HCT116 (cell line): ENCODE data around the gene CTNNB1. TPM values are rescaled to one million over a fixed set of nuclear protein-coding genes. Genes with fewer than 3 reads are reported as not detected.

Source experiments
- ATAC-seq: fragments of 200-7000 bp; cut with Tn5 transposase; 2 replicates; pipeline ENCODE4 v1.9.1; 2020; ENCODE audit warnings: mild to moderate bottlenecking, moderate library complexity
- BruUV-seq: library from RNA; stranded (reverse); fragments of 400-500 nt; replicated peaks from 2 replicates; lab custom pipeline; 2021; lab: Mats Ljungman, UMichigan
- CTCF ChIA-PET: fragments of 300-600 bp; sonication (Branson Sonifier 250); formaldehyde crosslinking; loops from one replicate; lab custom pipeline; 2021; ENCODE audit warnings: antibody characterized with exemption; lab: Charles Lee
- POLR2A ChIA-PET: fragments of 300-600, 350-600 bp; sonication (Branson Sonifier 250); formaldehyde crosslinking; loops from one replicate; lab custom pipeline; 2021; ENCODE audit warnings: antibody characterized with exemption; lab: Charles Lee
- RAD21 ChIA-PET, 2 experiments: fragments of 300-600 bp; sonication (Branson Sonifier 250); formaldehyde crosslinking; loops; one replicate each; lab custom pipeline; 2023; ENCODE audit warnings: low total read pairs in 2 of 2; ENCODE audit not compliant: uncharacterized antibody in 2 of 2, unreplicated experiment in 2 of 2, low non-redundant PET in 1 of 2; lab: Charles Lee
- DNase-seq: peaks from one replicate; pipeline ENCODE4 v3.0.0-alpha.2; 2010; ENCODE audit warnings: low read depth, low spot score
- H2AFZ ChIP-seq: fragments of 200-600 bp; shearing (Covaris generic), sonication (generic); 2 replicates; pipeline ENCODE4 v1.6.1; 2017; ENCODE audit warnings: low read depth, mixed run types, mixed read lengths, antibody characterized with exemption, low read length; ENCODE audit not compliant: poor library complexity, severe bottlenecking
- H3K27ac ChIP-seq: 2 replicates; pipeline ENCODE4 v1.5.1; 2012; ENCODE audit warnings: low read depth, low read length
- H3K27me3 ChIP-seq: fragments of 200-600 bp; sonication (generic); 2 replicates; pipeline ENCODE4 v1.6.1; 2016; ENCODE audit warnings: mixed run types, low read length, mixed read lengths; ENCODE audit not compliant: insufficient read depth
- H3K36me3 ChIP-seq, 2 experiments: fragments of 200-500 bp in 1 of 2; fragments of 200-600 bp in 1 of 2; sonication (Bioruptor generic) in 1 of 2; sonication (generic) in 1 of 2; 2 replicates each; pipeline versions ENCODE4 v1.5.1 to v1.6.1; 2014 to 2016; ENCODE audit warnings: low read length in 2 of 2, inconsistent platforms in 1 of 2, mixed read lengths in 1 of 2, mixed run types in 1 of 2; ENCODE audit not compliant: insufficient read depth in 2 of 2, control insufficient read depth in 1 of 2
- H3K4me1 ChIP-seq, 2 experiments: fragments of 200-600 bp in 1 of 2; sonication (generic) in 1 of 2; 2 replicates each; pipeline versions ENCODE4 v1.5.1 to v1.6.1; 2012 to 2017; ENCODE audit warnings: low read length in 2 of 2, inconsistent platforms in 1 of 2, mild to moderate bottlenecking in 1 of 2, mixed read lengths in 1 of 2, mixed run types in 1 of 2, moderate library complexity in 1 of 2; ENCODE audit not compliant: insufficient read depth in 2 of 2, control insufficient read depth in 1 of 2
- H3K4me2 ChIP-seq: fragments of 200-600 bp; sonication (generic); 2 replicates; pipeline ENCODE4 v1.6.1; 2017; ENCODE audit warnings: mixed run types, low read length, mixed read lengths
- H3K4me3 ChIP-seq, 2 experiments: fragments of 200-600 bp in 1 of 2; sonication (generic) in 1 of 2; replicated peaks in 1 of 2; 2 replicates each; pipeline ENCODE4 v1.5.1; 2011 to 2016; ENCODE audit warnings: low read length in 2 of 2, control low read depth in 1 of 2, low read depth in 1 of 2, mild to moderate bottlenecking in 1 of 2, mixed read lengths in 1 of 2, mixed run types in 1 of 2
- H3K79me2 ChIP-seq: fragments of 200-600 bp; sonication (generic); 2 replicates; pipeline ENCODE4 v1.6.1; 2017; ENCODE audit warnings: mild to moderate bottlenecking, mixed run types, low read length, moderate library complexity, mixed read lengths; ENCODE audit not compliant: insufficient read depth
- H3K9ac ChIP-seq: fragments of 200-600 bp; sonication (generic); 2 replicates; pipeline ENCODE4 v1.6.1; 2016; ENCODE audit warnings: low read length, mixed read lengths
- H3K9me2 ChIP-seq: fragments of 200-600 bp; sonication (generic), shearing (Covaris generic); 2 replicates; pipeline ENCODE4 v1.6.1; 2017; ENCODE audit warnings: mixed run types, mild to moderate bottlenecking, moderate library complexity; ENCODE audit not compliant: insufficient read depth
- H3K9me3 ChIP-seq, 2 experiments: fragments of 200-500 bp in 1 of 2; fragments of 200-600 bp in 1 of 2; sonication (Bioruptor generic) in 1 of 2; sonication (generic) in 1 of 2; 2 replicates each; pipeline ENCODE4 v1.6.1; 2014 to 2017; ENCODE audit warnings: low read length in 2 of 2, mixed read lengths in 2 of 2, inconsistent platforms in 1 of 2, low read depth in 1 of 2, mild to moderate bottlenecking in 1 of 2, mixed run types in 1 of 2, moderate library complexity in 1 of 2; ENCODE audit not compliant: control insufficient read depth in 1 of 2, insufficient read depth in 1 of 2
- H4K20me1 ChIP-seq: fragments of 200-600 bp; sonication (generic), shearing (Covaris generic); 2 replicates; pipeline ENCODE4 v1.6.1; 2017; ENCODE audit warnings: mixed run types, mild to moderate bottlenecking, moderate library complexity; ENCODE audit not compliant: insufficient read depth
- CBX3 ChIP-seq: IDR thresholded peaks from 2 replicates; pipeline ENCODE4 v1.6.1; 2012; ENCODE audit warnings: low read depth
- CEBPB ChIP-seq: IDR thresholded peaks from 2 replicates; pipeline ENCODE4 v1.6.1; 2012; ENCODE audit warnings: low read depth
- CTCF ChIP-seq, 3 experiments: fragments of 200-600 bp in 1 of 3; sonication (generic) in 1 of 3; IDR thresholded peaks in 2 of 3; conservative IDR thresholded peaks in 1 of 3; 2 replicates each; pipeline ENCODE4 v1.5.1; 2012 to 2017; ENCODE audit warnings: low read depth in 2 of 3, low read length in 2 of 3, antibody characterized with exemption in 1 of 3, borderline replicate concordance in 1 of 3, control low read depth in 1 of 3, mild to moderate bottlenecking in 1 of 3, mixed read lengths in 1 of 3, mixed run types in 1 of 3, moderate library complexity in 1 of 3; ENCODE audit not compliant: insufficient read depth in 1 of 3
- EGR1 ChIP-seq: IDR thresholded peaks from 2 replicates; pipeline ENCODE4 v1.6.1; 2012; ENCODE audit warnings: low read depth
- EZH2 ChIP-seq: fragments of 200-600 bp; sonication (generic); IDR thresholded peaks from 2 replicates; pipeline ENCODE4 v1.6.1; 2017; ENCODE audit warnings: antibody characterized with exemption, mixed run types
- EZH2phosphoT487 ChIP-seq: fragments of 200-600 bp; IDR thresholded peaks from 2 replicates; pipeline ENCODE4 v1.6.1; 2018; ENCODE audit warnings: antibody characterized with exemption, borderline replicate concordance
- SP1 ChIP-seq: IDR thresholded peaks from 2 replicates; pipeline ENCODE4 v1.6.1; 2012; ENCODE audit warnings: low read depth
- SRF ChIP-seq: IDR thresholded peaks from 2 replicates; pipeline ENCODE4 v1.6.1; 2012; ENCODE audit warnings: low read depth
- ZNF274 ChIP-seq: fragments of 200-500 bp; sonication (Bioruptor generic); IDR thresholded peaks from 2 replicates; pipeline ENCODE4 v1.6.1; 2014; ENCODE audit warnings: mild to moderate bottlenecking, low read depth, low read length, inconsistent platforms
- intact Hi-C: fragments of 100-400 bp; cut with micrococcal nuclease; formaldehyde crosslinking; loops from 2 replicates; pipeline ENCODE4 v1.10.0; 2022
- total RNA-seq: library from RNA; stranded (reverse); gene quantifications from one replicate; pipeline ENCODE4 v1.2.1, GENCODE V29; 2021; ENCODE audit not compliant: unreplicated experiment

Gene CTNNB1
- total RNA-seq, 1 experiment from 2014 or later, result 265 TPM

- no TSS peak for BruUV-seq
- Histone ChIP-seq H3K9me3 (peaks cover 0 to 6% of the 10 kb centered on the region in 2 experiments; a peak in 1 of 4 replicates), H3K4me1 (peaks cover 0 to 9% of the 10 kb centered on the region in 2 experiments; a peak in 1 of 4 replicates), H3K36me3 (no peaks in the 10 kb centered on the region), H3K27ac (no peak overlapping the region)
- CTCF ChIA-PET, result no interaction called here
- no peak for DNase-seq
- TF ChIP-seq SP1 (no peak), CEBPB (no peak; the same call in 1 of the 2 replicates), ZNF274 (no peak), CBX3 (no peak), EGR1 (no peak), SRF (no peak), EZH2 (no peak), EZH2phosphoT487 (no peak), CTCF (IDR thresholded peaks at IDR 0.05 in 2 of 3, conservative IDR thresholded peaks at IDR 0.05 in 1 of 3; ENCODE audit: borderline replicate concordance in 1 of 3, insufficient read depth in 1 of 3, low read depth in 2 of 3, low read length in 2 of 3) (no peak)
- TF ChIP-seq, all 23 proteins: peak for 0
- ChIA-PET RAD21 (no interaction called here), POLR2A (no interaction called here)
- intact Hi-C loops, result no loop called here
- H3K27me3 ChIP-seq, result no peaks in the 10 kb centered on the region
- H4K20me1 ChIP-seq, result no peaks in the 10 kb centered on the region
- H3K4me3 ChIP-seq, result no peak overlapping the region
- H2AFZ ChIP-seq, result no peak overlapping the region
- no peaks in the 10 kb centered on the region for H3K9me2 ChIP-seq
- H3K79me2 ChIP-seq, result no peaks in the 10 kb centered on the region
- peak; percentile 38; the same call in 1 of the 2 replicates for ATAC-seq
- H3K4me2 ChIP-seq, result peak overlapping the region; percentile 11; the same call in 1 of the 2 replicates
- H3K9ac ChIP-seq, result no peak overlapping the region
These were observed 75.8 kb downstream of the CTNNB1 start for GRCh38 chr3:41274944-41275668.
